Activated naive CD8-positive, alpha-beta T cell treated with anti-CD3 and anti-CD28 coated beads for 36 hours (primary cell): ENCODE results near the gene SCFD2. TPM values are rescaled to one million over a fixed set of nuclear protein-coding genes. Genes with fewer than 3 reads are reported as not detected.
"Not testable (repeated sequence)": the region's sequence is repeated elsewhere in the genome, so short reads cannot be mapped to it uniquely, and the experiment has no call there.

Source experiments
- DNase-seq: peaks from one replicate; pipeline ENCODE4 v3.0.0; 2021
- H3K27ac Mint-ChIP-seq: one replicate; pipeline ENCODE4 v1.8.0; 2022; ENCODE audit warnings: mild to moderate bottlenecking, moderate library complexity, mixed read lengths
- H3K27me3 Mint-ChIP-seq: one replicate; pipeline ENCODE4 v1.8.0; 2022; ENCODE audit warnings: mild to moderate bottlenecking, mixed read lengths
- H3K36me3 Mint-ChIP-seq: one replicate; pipeline ENCODE4 v1.8.0; 2021; ENCODE audit warnings: mild to moderate bottlenecking, mixed read lengths
- H3K4me1 Mint-ChIP-seq: one replicate; pipeline ENCODE4 v1.8.0; 2021; ENCODE audit warnings: mixed read lengths
- H3K4me3 Mint-ChIP-seq: one replicate; pipeline ENCODE4 v1.8.0; 2022; ENCODE audit warnings: mild to moderate bottlenecking, moderate library complexity, mixed read lengths
- H3K9me3 Mint-ChIP-seq: one replicate; pipeline ENCODE4 v1.8.0; 2022; ENCODE audit warnings: mixed read lengths
- total RNA-seq, 2 experiments: library from RNA; stranded (reverse); gene quantifications; one replicate each; pipeline ENCODE4 v1.2.3, GENCODE V29; 2021

The SCFD2 gene
- total RNA-seq, 2 experiments from 2014 or later: 21.9 to 23.7 TPM

- H3K27me3 Mint-ChIP-seq: no peaks in the 10 kb centered on the region
- no peak overlapping the region for H3K27ac Mint-ChIP-seq
- no peak for DNase-seq
- H3K9me3 Mint-ChIP-seq: no peaks in the 10 kb centered on the region
- peaks cover 12% of the 10 kb centered on the region for H3K36me3 Mint-ChIP-seq
- no peaks in the 10 kb centered on the region for H3K4me1 Mint-ChIP-seq
- no peak overlapping the region for H3K4me3 Mint-ChIP-seq
These were observed 369.4 kb downstream of the SCFD2 start for GRCh38 chr4:52996261-52997131.

GRCh38 chr4:52995360-52996030 lies 370.4 kb downstream of the SCFD2 start:
- Mint-ChIP-seq H3K4me3 (no peak overlapping the region), H3K4me1 (no peaks in the 10 kb centered on the region), H3K27me3 (no peaks in the 10 kb centered on the region), H3K9me3 (no peaks in the 10 kb centered on the region), H3K27ac (no peak overlapping the region), H3K36me3 (peaks cover 14% of the 10 kb centered on the region)
- DNase-seq: no peak

- no peaks in the 10 kb centered on the region for H3K9me3 Mint-ChIP-seq
- H3K27ac Mint-ChIP-seq: no peak overlapping the region
- H3K4me1 Mint-ChIP-seq: no peaks in the 10 kb centered on the region
- H3K4me3 Mint-ChIP-seq: no peak overlapping the region
- H3K27me3 Mint-ChIP-seq: no peaks in the 10 kb centered on the region
- no peak for DNase-seq
- H3K36me3 Mint-ChIP-seq: peaks cover 10% of the 10 kb centered on the region
These were observed 371.3 kb downstream of the SCFD2 start for GRCh38 chr4:52994567-52994966.

- Mint-ChIP-seq H3K4me3 (no peak overlapping the region), H3K4me1 (no peaks in the 10 kb centered on the region), H3K9me3 (no peaks in the 10 kb centered on the region), H3K27ac (no peak overlapping the region), H3K36me3 (peaks cover 9% of the 10 kb centered on the region), H3K27me3 (no peaks in the 10 kb centered on the region)
- DNase-seq: no peak
These were observed 372.1 kb downstream of the SCFD2 start for GRCh38 chr4:52993771-52994170.

GRCh38 chr4:52992551-52992950 lies 373.3 kb downstream of the SCFD2 start:
- H3K9me3 Mint-ChIP-seq, H3K4me3 Mint-ChIP-seq, DNase-seq, H3K27me3 Mint-ChIP-seq, H3K27ac Mint-ChIP-seq, H3K4me1 Mint-ChIP-seq, H3K36me3 Mint-ChIP-seq: not testable (repeated sequence)

- H3K27ac Mint-ChIP-seq: no peak overlapping the region
- H3K27me3 Mint-ChIP-seq: no peaks in the 10 kb centered on the region
- H3K4me3 Mint-ChIP-seq: no peak overlapping the region
- H3K9me3 Mint-ChIP-seq: no peaks in the 10 kb centered on the region
- no peaks in the 10 kb centered on the region for H3K4me1 Mint-ChIP-seq
- H3K36me3 Mint-ChIP-seq: peaks cover 5% of the 10 kb centered on the region
- DNase-seq: no peak
These were observed 374.4 kb downstream of the SCFD2 start for GRCh38 chr4:52991472-52991871.

- no peak overlapping the region for H3K27ac Mint-ChIP-seq
- peaks cover 5% of the 10 kb centered on the region for H3K36me3 Mint-ChIP-seq
- H3K4me3 Mint-ChIP-seq: no peak overlapping the region
- H3K4me1 Mint-ChIP-seq: no peaks in the 10 kb centered on the region
- DNase-seq: no peak
- no peaks in the 10 kb centered on the region for H3K9me3 Mint-ChIP-seq
- H3K27me3 Mint-ChIP-seq: no peaks in the 10 kb centered on the region
These were observed 375.2 kb downstream of the SCFD2 start for GRCh38 chr4:52990706-52991105.

DNA sequence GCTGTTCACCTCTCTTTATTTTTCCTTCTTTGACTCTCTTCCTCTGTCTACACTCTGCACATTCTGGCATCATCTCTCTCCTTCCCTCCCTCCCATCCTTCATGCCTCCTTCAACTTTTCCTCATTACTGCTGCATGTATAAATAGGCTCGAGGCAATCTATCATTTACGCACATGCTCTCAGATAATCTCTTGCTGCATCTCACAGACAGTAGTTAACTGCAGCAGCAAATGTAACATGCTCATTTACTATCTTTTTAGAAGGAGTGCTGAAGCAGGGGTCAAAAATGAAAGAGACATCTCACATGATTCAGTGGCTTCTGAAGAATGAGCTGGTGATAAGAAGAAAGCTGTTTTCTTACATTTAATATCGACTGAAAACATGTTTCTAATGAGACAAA lies 376.0 kb downstream of the SCFD2 start:
- Mint-ChIP-seq H3K4me1 (no peaks in the 10 kb centered on the region), H3K9me3 (no peaks in the 10 kb centered on the region), H3K27ac (no peak overlapping the region), H3K36me3 (peaks cover 5% of the 10 kb centered on the region), H3K4me3 (no peak overlapping the region), H3K27me3 (no peaks in the 10 kb centered on the region)
- no peak for DNase-seq

- Mint-ChIP-seq H3K4me1 (peaks cover 4% of the 10 kb centered on the region), H3K4me3 (no peak overlapping the region), H3K36me3 (peaks cover 5% of the 10 kb centered on the region), H3K27me3 (no peaks in the 10 kb centered on the region), H3K9me3 (no peaks in the 10 kb centered on the region), H3K27ac (no peak overlapping the region)
- DNase-seq: no peak
These were observed 378.3 kb downstream of the SCFD2 start for GRCh38 chr4:52987392-52988056.

- Mint-ChIP-seq H3K27ac (no peak overlapping the region), H3K4me3 (no peak overlapping the region), H3K27me3 (no peaks in the 10 kb centered on the region), H3K4me1 (peaks cover 4% of the 10 kb centered on the region), H3K9me3 (no peaks in the 10 kb centered on the region), H3K36me3 (no peaks in the 10 kb centered on the region)
- DNase-seq: no peak
These were observed 381.4 kb downstream of the SCFD2 start for GRCh38 chr4:52984462-52984881.

GRCh38 chr4:52983563-52984303 lies 382.1 kb downstream of the SCFD2 start:
- no peak for DNase-seq
- Mint-ChIP-seq H3K27me3 (no peaks in the 10 kb centered on the region), H3K36me3 (no peaks in the 10 kb centered on the region), H3K4me3 (no peak overlapping the region), H3K4me1 (peaks cover 4% of the 10 kb centered on the region), H3K27ac (no peak overlapping the region), H3K9me3 (no peaks in the 10 kb centered on the region)

GRCh38 chr4:52982946-52983340 lies 382.9 kb downstream of the SCFD2 start:
- no peak overlapping the region for H3K4me3 Mint-ChIP-seq

DNA sequence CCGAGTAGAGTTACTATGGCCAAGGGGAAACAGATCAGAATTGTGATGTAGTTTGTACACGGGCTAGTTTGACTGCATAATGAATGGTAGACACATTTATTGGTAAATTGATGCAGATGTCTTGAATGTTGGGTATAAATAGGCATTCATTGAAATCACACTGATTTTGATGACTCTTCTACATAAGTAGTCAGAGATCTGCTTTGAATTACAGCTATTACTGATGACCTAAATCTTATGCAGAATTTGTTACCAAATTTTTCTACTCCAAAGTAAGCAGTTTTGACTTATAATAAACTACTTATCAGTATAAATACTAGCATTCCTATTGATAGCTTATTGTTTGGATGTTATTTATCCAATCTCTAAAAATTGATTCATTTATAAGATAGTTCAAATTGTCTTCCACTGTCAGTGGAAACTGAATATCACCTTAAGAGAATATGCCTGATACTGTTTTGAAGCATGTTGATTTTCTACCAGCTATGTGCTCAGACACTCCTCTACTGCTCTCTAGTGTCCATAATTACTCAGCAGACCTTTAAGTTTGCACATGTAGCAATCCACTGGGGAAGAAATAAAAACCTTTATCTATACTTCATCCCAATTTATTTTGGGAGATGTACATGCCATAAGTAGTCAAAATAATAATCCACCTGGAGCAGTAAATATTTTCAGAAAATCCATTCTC lies 383.5 kb downstream of the SCFD2 start:
- peaks cover 4% of the 10 kb centered on the region for H3K4me1 Mint-ChIP-seq
- H3K9me3 Mint-ChIP-seq: no peaks in the 10 kb centered on the region
- H3K4me3 Mint-ChIP-seq: no peak overlapping the region
- no peaks in the 10 kb centered on the region for H3K36me3 Mint-ChIP-seq
- H3K27ac Mint-ChIP-seq: no peak overlapping the region
- no peak for DNase-seq
- H3K27me3 Mint-ChIP-seq: no peaks in the 10 kb centered on the region

More at GRCh38 chr4:52982946-52983340, 382.9 kb downstream of the SCFD2 start:
- DNase-seq: no peak
- H3K27ac Mint-ChIP-seq: no peak overlapping the region
- peaks cover 4% of the 10 kb centered on the region for H3K4me1 Mint-ChIP-seq
- H3K9me3 Mint-ChIP-seq: no peaks in the 10 kb centered on the region
- H3K36me3 Mint-ChIP-seq: no peaks in the 10 kb centered on the region
- no peaks in the 10 kb centered on the region for H3K27me3 Mint-ChIP-seq

DNA sequence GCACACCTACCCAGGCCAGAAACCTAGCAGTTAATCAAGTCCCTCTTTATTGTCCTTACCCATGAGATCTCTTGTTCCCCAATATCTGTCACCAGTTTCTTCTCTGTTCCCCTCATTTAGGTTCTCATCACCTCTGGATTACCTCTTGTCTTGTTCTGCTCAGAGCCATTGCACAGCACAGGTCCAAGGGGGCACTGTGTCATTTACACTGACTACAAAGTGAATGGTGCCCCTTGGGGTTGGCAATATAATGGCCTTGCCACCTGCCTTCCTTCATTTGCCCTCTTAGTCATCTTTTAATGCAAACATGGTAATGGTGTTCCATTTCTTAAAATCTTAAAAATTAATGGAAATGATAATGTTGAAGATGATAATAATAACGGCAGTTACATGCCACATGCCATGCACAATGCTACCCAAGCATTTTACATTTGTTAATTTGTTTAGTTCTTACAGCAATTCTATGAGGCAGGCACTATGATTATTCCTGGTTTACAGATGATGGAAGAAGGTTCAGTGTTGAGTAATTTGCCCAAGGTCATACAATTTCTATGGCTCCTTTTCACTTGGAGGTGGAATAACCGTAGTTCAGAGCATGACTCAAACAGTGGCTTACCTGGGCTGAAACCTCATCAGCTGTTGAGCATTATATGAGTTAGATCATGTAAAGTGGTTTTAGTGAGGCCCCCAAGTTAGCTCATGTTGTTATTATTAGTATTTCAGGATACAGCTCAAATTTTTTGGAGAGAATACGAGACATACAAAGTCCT lies 385.9 kb downstream of the SCFD2 start:
- Mint-ChIP-seq H3K27ac (no peak overlapping the region), H3K9me3 (no peaks in the 10 kb centered on the region), H3K27me3 (no peaks in the 10 kb centered on the region)

More for the DNA sequence above, 385.9 kb downstream of the SCFD2 start:
- peaks cover 12% of the 10 kb centered on the region for H3K36me3 Mint-ChIP-seq
- peaks cover 4% of the 10 kb centered on the region for H3K4me1 Mint-ChIP-seq
- DNase-seq: no peak
- H3K4me3 Mint-ChIP-seq: no peak overlapping the region
